Measurements from ENCODE around the gene TNPO2. TPM values are rescaled to one million over a fixed set of nuclear protein-coding genes. Genes with fewer than 3 reads are reported as not detected.

The TNPO2 gene
- polyA plus RNA-seq, 3 donors: 0.28 to 45.2 (median 0.52) TPM

GRCh38 chr19:12689581-12690216, 34.0 kb downstream of the TNPO2 start:
- Mint-ChIP-seq H3K27me3 (ENCODE audit: low read depth in 3 of 3) (peaks cover 0 to 1% (median 0%) of the 10 kb centered on the region in 3 donors), H3K9me3 (no peaks in the 10 kb centered on the region), H3K36me3 (no peaks in the 10 kb centered on the region), H3K4me1 (peaks cover 8% of the 10 kb centered on the region), H3K27ac (no peak overlapping the region), H3K4me3 (no peak overlapping the region)
- Histone ChIP-seq H3K4me3 (replicated peaks in 1 of 3; ENCODE audit: low read depth in 2 of 3, low read length in 3 of 3) (no peak overlapping the region), H2AFZ (ENCODE audit: insufficient read depth, low read depth, low read length, poor library complexity, severe bottlenecking) (no peak overlapping the region), H4K20me1 (ENCODE audit: insufficient read depth, low read length) (no peaks in the 10 kb centered on the region), H3K4me2 (replicated peaks; ENCODE audit: extremely low read depth, low read length, poor library complexity, severe bottlenecking) (no peak overlapping the region), H3K36me3 (replicated peaks in 1 of 2; ENCODE audit: control insufficient read depth in 1 of 2, insufficient read depth in 2 of 2, low read length in 2 of 2) (peaks cover 0 to 2% of the 10 kb centered on the region in 2 donors), H3K27me3 (ENCODE audit: control insufficient read depth in 2 of 2, insufficient read depth in 2 of 2, low read length in 2 of 2) (no peaks in the 10 kb centered on the region), H3K4me1 (ENCODE audit: control insufficient read depth in 1 of 2, insufficient read depth in 2 of 2, low read length in 2 of 2) (no peaks in the 10 kb centered on the region), H3K9me3 (replicated peaks in 1 of 2; ENCODE audit: control insufficient read depth in 1 of 2, insufficient read depth in 1 of 2, low read length in 2 of 2) (no peaks in the 10 kb centered on the region), H3K79me2 (ENCODE audit: insufficient read depth, low read length) (no peaks in the 10 kb centered on the region), H3K9ac (ENCODE audit: insufficient read depth, low read length, poor library complexity, severe bottlenecking) (no peak overlapping the region), H3K27ac (ENCODE audit: low read depth in 1 of 2, low read length in 2 of 2) (no peak overlapping the region)
- intact Hi-C loops (cut with micrococcal nuclease): no loop called here
- no peak for TF ChIP-seq CTCF (IDR thresholded peaks at IDR 0.05)
- no peak for DNase-seq
- 33% methylated on average over 18 of the region's 26 CpGs for WGBS (ENCODE audit: insufficient coverage)

- Histone ChIP-seq H3K4me2 (replicated peaks; ENCODE audit: extremely low read depth, low read length, poor library complexity, severe bottlenecking) (no peak overlapping the region), H3K79me2 (ENCODE audit: insufficient read depth, low read length) (no peaks in the 10 kb centered on the region), H3K4me1 (ENCODE audit: control insufficient read depth in 1 of 2, insufficient read depth in 2 of 2, low read length in 2 of 2) (no peaks in the 10 kb centered on the region), H2AFZ (ENCODE audit: insufficient read depth, low read depth, low read length, poor library complexity, severe bottlenecking) (no peak overlapping the region), H3K9me3 (replicated peaks in 1 of 2; ENCODE audit: control insufficient read depth in 1 of 2, insufficient read depth in 1 of 2, low read length in 2 of 2) (no peaks in the 10 kb centered on the region), H3K4me3 (replicated peaks in 1 of 3; ENCODE audit: low read depth in 2 of 3, low read length in 3 of 3) (no peak overlapping the region), H3K27ac (ENCODE audit: low read depth in 1 of 2, low read length in 2 of 2) (no peak overlapping the region), H3K9ac (ENCODE audit: insufficient read depth, low read length, poor library complexity, severe bottlenecking) (no peak overlapping the region), H3K27me3 (ENCODE audit: control insufficient read depth in 2 of 2, insufficient read depth in 2 of 2, low read length in 2 of 2) (no peaks in the 10 kb centered on the region), H3K36me3 (replicated peaks in 1 of 2; ENCODE audit: control insufficient read depth in 1 of 2, insufficient read depth in 2 of 2, low read length in 2 of 2) (peaks cover 0 to 2% of the 10 kb centered on the region in 2 donors), H4K20me1 (ENCODE audit: insufficient read depth, low read length) (no peaks in the 10 kb centered on the region)
- no peaks in the 10 kb centered on the region for H3K9me3 Mint-ChIP-seq
- DNase-seq: no peak
- no peak overlapping the region for H3K27ac Mint-ChIP-seq
- peaks cover 0 to 1% (median 0%) of the 10 kb centered on the region in 3 donors for H3K27me3 Mint-ChIP-seq (ENCODE audit: low read depth in 3 of 3)
- H3K4me3 Mint-ChIP-seq: no peak overlapping the region
- H3K4me1 Mint-ChIP-seq: peaks cover 8% of the 10 kb centered on the region
- WGBS (ENCODE audit: insufficient coverage): 74% methylated on average over 12 of the region's 12 CpGs
- no peaks in the 10 kb centered on the region for H3K36me3 Mint-ChIP-seq
- intact Hi-C loops (cut with micrococcal nuclease): no loop called here
- no peak for TF ChIP-seq CTCF (IDR thresholded peaks at IDR 0.05)
Observed at GRCh38 chr19:12689012-12689411, 34.7 kb downstream of the TNPO2 start.
